Esophagus squamous epithelium (tissue), 5 donors: ENCODE results near the gene CAPNS2. TPM values are rescaled to one million over a fixed set of nuclear protein-coding genes. Genes with fewer than 3 reads are reported as not detected.

Experiments used
- DNase-seq: peaks from one replicate; lab custom pipeline; 2025; lab: John Stamatoyannopoulos, UW
- H3K27ac ChIP-seq, 4 donors: fragments of 200-600 bp; sonication (generic); one replicate each; pipeline ENCODE4 v1.5.1; 2016 to 2019; ENCODE audit warnings: mild to moderate bottlenecking in 1 of 4
- H3K27me3 ChIP-seq, 4 donors: fragments of 200-600 bp; sonication (generic); 1 replicate in 3 of 4; 2 replicates in 1 of 4; pipeline versions ENCODE4 v1.5.1 to v1.6.0; 2017 to 2021; ENCODE audit warnings: antibody characterized with exemption in 1 of 4
- H3K36me3 ChIP-seq, 3 donors: fragments of 200-600 bp; sonication (generic); one replicate each; pipeline ENCODE4 v1.5.1; 2016 to 2019
- H3K4me1 ChIP-seq, 3 donors: fragments of 200-600 bp; sonication (generic); one replicate each; pipeline ENCODE4 v1.5.1; 2017 to 2019
- H3K4me3 ChIP-seq, 4 donors: fragments of 200-600 bp; sonication (generic); 1 replicate in 3 of 4; 2 replicates in 1 of 4; pipeline ENCODE4 v1.5.1; 2016 to 2019; ENCODE audit warnings: mild to moderate bottlenecking in 2 of 4, moderate library complexity in 1 of 4
- H3K9me3 ChIP-seq, 3 donors: fragments of 200-600 bp; sonication (generic); one replicate each; pipeline ENCODE4 v1.5.1; 2016 to 2019
- CTCF ChIP-seq, 6 experiments: fragments of 450-650 bp in 4 of 6; fragments of 200-600 bp in 2 of 6; sonication (generic) in 2 of 6; IDR thresholded peaks; one replicate each; pipeline ENCODE4 v1.5.1; 2016 to 2019; ENCODE audit warnings: antibody characterized with exemption in 6 of 6, mild to moderate bottlenecking in 4 of 6, moderate library complexity in 4 of 6
- POLR2A ChIP-seq, 4 donors: fragments of 450-650 bp; IDR thresholded peaks; one replicate each; pipeline ENCODE4 v1.6.1; 2017; ENCODE audit warnings: antibody characterized with exemption in 4 of 4, mild to moderate bottlenecking in 4 of 4, moderate library complexity in 3 of 4
- whole genome bisulfite sequencing, 2 donors: methylation state at CpG; one replicate each; pipeline ENCODE4 v1.1.5; 2018; 5-methylcytosine and 5-hydroxymethylcytosine counted together
- intact Hi-C: fragments of 100-400 bp; cut with DNase I; formaldehyde crosslinking; loops from one replicate; pipeline ENCODE4 v1.15.0; 2022
- total RNA-seq, 4 donors: library from RNA; depleted of rRNA; stranded (reverse); fragments of >200 nt; gene quantifications; one replicate each; pipeline ENCODE4 v1.1.0, GENCODE V29; 2016
- donor health status: DM: yes; HTN: yes; CAD: no.

CAPNS2 gene
- total RNA-seq, 4 donors from 2014 or later = 58.8 to 145 (median 74.0) TPM

- Histone ChIP-seq H3K27me3 (no peaks in the 10 kb centered on the region), H3K4me3 (no peak overlapping the region), H3K36me3 (peaks cover 0 to 19% (median 0%) of the 10 kb centered on the region in 3 donors), H3K4me1 (peaks cover 0 to 14% (median 0%) of the 10 kb centered on the region in 3 donors), H3K9me3 (no peaks in the 10 kb centered on the region), H3K27ac (no peak overlapping the region)
- intact Hi-C loops = loop anchor here (5.0 kb wide), 1 partner anchor 73 kb away; no protein-coding TSS in a partner anchor
- WGBS, 2 donors = 94 to 100% methylated on average over 1 of the region's 1 CpG
- no peak for DNase-seq
- TF ChIP-seq CTCF (IDR thresholded peaks at IDR 0.05) (no peak), POLR2A (IDR thresholded peaks at IDR 0.05) (no peak)
These were observed 26.3 kb upstream of the CAPNS2 start for GRCh38 chr16:55540221-55540620.

GRCh38 chr16:55542459-55543082 is 23.9 kb upstream of the CAPNS2 start:
- no peak overlapping the region for H3K4me3 ChIP-seq
- no peaks in the 10 kb centered on the region for H3K9me3 ChIP-seq
- H3K27ac ChIP-seq = no peak overlapping the region
- TF ChIP-seq CTCF (IDR thresholded peaks at IDR 0.05) (no peak), POLR2A (IDR thresholded peaks at IDR 0.05) (no peak)
- no peaks in the 10 kb centered on the region for H3K27me3 ChIP-seq
- 84 to 86% methylated on average over 1 of the region's 1 CpG for WGBS, 2 donors
- H3K4me1 ChIP-seq = peaks cover 0 to 10% (median 0%) of the 10 kb centered on the region in 3 donors
- peaks cover 0 to 16% (median 0%) of the 10 kb centered on the region in 3 donors for H3K36me3 ChIP-seq
- intact Hi-C loops = loop anchor here (5.0 kb wide), 1 partner anchor 75 kb away; no protein-coding TSS in a partner anchor
- no peak for DNase-seq

- no peak overlapping the region for H3K4me3 ChIP-seq
- no peak for DNase-seq
- H3K27me3 ChIP-seq = no peaks in the 10 kb centered on the region
- H3K9me3 ChIP-seq = no peaks in the 10 kb centered on the region
- TF ChIP-seq POLR2A (IDR thresholded peaks at IDR 0.05) (no peak), CTCF (IDR thresholded peaks at IDR 0.05) (peak in 5 of 6 experiments; percentile 8 to 45 (median 18))
- peaks cover 0 to 10% (median 0%) of the 10 kb centered on the region in 3 donors for H3K36me3 ChIP-seq
- 8 to 24% methylated on average over 2 of the region's 2 CpGs for WGBS, 2 donors
- intact Hi-C loops = loop anchor here (5.0 kb wide), 1 partner anchor 76 kb away; no protein-coding TSS in a partner anchor
- no peak overlapping the region for H3K27ac ChIP-seq
- peaks cover 0 to 10% (median 0%) of the 10 kb centered on the region in 3 donors for H3K4me1 ChIP-seq
These were observed 23.0 kb upstream of the CAPNS2 start for GRCh38 chr16:55543472-55543871.

- intact Hi-C loops = no loop called here
- Histone ChIP-seq H3K9me3 (no peaks in the 10 kb centered on the region), H3K4me1 (peaks cover 0 to 29% (median 3%) of the 10 kb centered on the region in 3 donors), H3K27ac (no peak overlapping the region), H3K27me3 (no peaks in the 10 kb centered on the region), H3K36me3 (peaks cover 0 to 10% (median 0%) of the 10 kb centered on the region in 3 donors), H3K4me3 (no peak overlapping the region)
- no peak for TF ChIP-seq CTCF (IDR thresholded peaks at IDR 0.05)
- no peak for TF ChIP-seq POLR2A (IDR thresholded peaks at IDR 0.05)
- no peak for DNase-seq
These were observed 13.9 kb upstream of the CAPNS2 start for GRCh38 chr16:55552621-55553020.

GRCh38 chr16:55555436-55555835 is 11.0 kb upstream of the CAPNS2 start:
- 51 to 72% methylated on average over 2 of the region's 2 CpGs for WGBS, 2 donors
- no peak for TF ChIP-seq POLR2A (IDR thresholded peaks at IDR 0.05)
- TF ChIP-seq CTCF (IDR thresholded peaks at IDR 0.05) = no peak
- Histone ChIP-seq H3K9me3 (no peaks in the 10 kb centered on the region), H3K27me3 (no peaks in the 10 kb centered on the region), H3K27ac (no peak overlapping the region), H3K36me3 (peaks cover 0 to 10% (median 0%) of the 10 kb centered on the region in 3 donors), H3K4me1 (peaks cover 14 to 58% (median 24%) of the 10 kb centered on the region in 3 donors), H3K4me3 (no peak overlapping the region)
- DNase-seq = no peak
- intact Hi-C loops = no loop called here
